K562 (cell line): ENCODE results near the gene TCF15. TPM values are rescaled to one million over a fixed set of nuclear protein-coding genes. Genes with fewer than 3 reads are reported as not detected.
A peak's percentile ranks its signal among the peaks of the same experiment; 100 is the strongest.

Experiments
- ATAC-seq: fragments of 200-7000 bp; cut with Tn5 transposase; 3 replicates; pipeline ENCODE4 v1.9.1; 2020; ENCODE audit warnings: moderate library complexity
- BruUV-seq: library from RNA; stranded (reverse); fragments of 400-500 nt; replicated peaks from 2 replicates; lab custom pipeline; 2021; lab: Mats Ljungman, UMichigan
- CTCF ChIA-PET: fragments of 300-600 bp; formaldehyde crosslinking; extraction: SDS; loops from one replicate; lab custom pipeline; 2021; ENCODE audit warnings: low intra/inter-chr PET ratio; lab: Yijun Ruan, JAX
- POLR2A ChIA-PET: fragments of 300-600, 350-650 bp; sonication (Branson Sonifier 250); formaldehyde crosslinking; extraction: SDS; loops from one replicate; lab custom pipeline; 2021; ENCODE audit warnings: antibody characterized with exemption, inconsistent platforms; lab: Yijun Ruan, JAX
- DNase-seq, 4 experiments: peaks; one replicate each; pipeline versions ENCODE4 v3.0.0 to v3.0.0-alpha.2; 2011 to 2018; ENCODE audit warnings: low spot score in 3 of 4, mixed read lengths in 3 of 4; ENCODE audit errors: extremely low read depth in 1 of 4
- FAIRE-seq: peaks from 2 replicates; lab custom pipeline; 2011; peaks lifted over from hg19 to GRCh38; lab: Jason Lieb, UNC
- H2AFZ ChIP-seq: 2 replicates; pipeline ENCODE4 v1.6.0; 2011; ENCODE audit warnings: low read depth, low read length, control low read depth, inconsistent platforms
- H3K27ac ChIP-seq: fragments of 200-600 bp; 3 replicates; pipeline ENCODE4 v1.8.0; 2011; ENCODE audit warnings: low read depth, mild to moderate bottlenecking, control low read depth, inconsistent platforms, low read length, moderate library complexity, mixed read lengths; ENCODE audit errors: extremely low read depth
- H3K27me3 ChIP-seq, 2 experiments: fragments of 300-600 bp in 1 of 2; 2 replicates in 1 of 2; 3 replicates in 1 of 2; pipeline versions ENCODE4 v1.6.0 to v1.8.0; 2011; ENCODE audit warnings: inconsistent platforms in 2 of 2, low read length in 2 of 2, mild to moderate bottlenecking in 1 of 2, mixed read lengths in 1 of 2, moderate library complexity in 1 of 2; ENCODE audit not compliant: control insufficient read depth in 2 of 2, insufficient read depth in 2 of 2
- H3K36me3 ChIP-seq: fragments of 300-600 bp; 3 replicates; pipeline ENCODE4 v1.8.0; 2011; ENCODE audit warnings: mild to moderate bottlenecking, low read length, inconsistent platforms; ENCODE audit not compliant: control insufficient read depth, insufficient read depth
- H3K4me1 ChIP-seq, 2 experiments: fragments of 200-600 bp in 1 of 2; replicated peaks in 1 of 2; 2 replicates in 1 of 2; 3 replicates in 1 of 2; pipeline versions ENCODE4 v1.5.1 to v1.8.0; 2011; ENCODE audit warnings: inconsistent platforms in 2 of 2, low read length in 2 of 2, mild to moderate bottlenecking in 1 of 2, mixed read lengths in 1 of 2, moderate library complexity in 1 of 2; ENCODE audit not compliant: control insufficient read depth in 2 of 2, insufficient read depth in 2 of 2
- H3K4me2 ChIP-seq: 2 replicates; pipeline ENCODE4 v1.6.1; 2011; ENCODE audit warnings: low read length, control low read depth, inconsistent platforms, mixed read lengths; ENCODE audit not compliant: insufficient read depth
- H3K4me3 ChIP-seq: fragments of 200-600 bp; sonication (generic), shearing (Covaris generic); 2 replicates; pipeline ENCODE4 v1.5.1; 2016; ENCODE audit warnings: control low read depth, inconsistent platforms
- H3K79me2 ChIP-seq: fragments of 200-600 bp; 3 replicates; pipeline ENCODE4 v1.8.0; 2011; ENCODE audit warnings: low read length, inconsistent platforms; ENCODE audit not compliant: control insufficient read depth, insufficient read depth
- H3K9ac ChIP-seq, 2 experiments: 2 replicates each; pipeline versions ENCODE4 v1.6.0 to v1.6.1; 2011; ENCODE audit warnings: low read depth in 2 of 2, low read length in 2 of 2, control low read depth in 1 of 2, inconsistent platforms in 1 of 2, mild to moderate bottlenecking in 1 of 2, mixed read lengths in 1 of 2; ENCODE audit not compliant: insufficient read depth in 1 of 2
- H3K9me1 ChIP-seq: one replicate; pipeline ENCODE4 v1.6.0; 2011; ENCODE audit warnings: inconsistent platforms, mild to moderate bottlenecking, low read length, moderate library complexity; ENCODE audit not compliant: control insufficient read depth, insufficient read depth
- H3K9me3 ChIP-seq: replicated peaks from 2 replicates; pipeline ENCODE4 v1.5.1; 2011; ENCODE audit warnings: low read depth, low read length, inconsistent platforms; ENCODE audit not compliant: control insufficient read depth, insufficient read depth
- H4K20me1 ChIP-seq: replicated peaks from 2 replicates; pipeline ENCODE4 v1.6.1; 2011; ENCODE audit warnings: low read length, inconsistent platforms, mixed read lengths; ENCODE audit not compliant: control insufficient read depth, insufficient read depth
- HNRNPH1 ChIP-seq: fragments of 200-400 bp; formaldehyde crosslinking; optimal IDR thresholded peaks from 2 replicates; pipeline ENCODE3; 2017; ENCODE audit warnings: low read depth, mild to moderate bottlenecking, low read length, moderate library complexity
- NFIC ChIP-seq: fragments of 450-650 bp; IDR thresholded peaks from 2 replicates; pipeline ENCODE4 v1.6.1; 2017; ENCODE audit warnings: mild to moderate bottlenecking, inconsistent platforms
- NFIX ChIP-seq: fragments of 250-450 bp; sonication (Bioruptor Pico); IDR thresholded peaks from 2 replicates; pipeline ENCODE4 v1.4.0; 2020; ENCODE audit warnings: low read depth, mild to moderate bottlenecking, moderate library complexity
- SIRT6 ChIP-seq: IDR thresholded peaks from one replicate; pipeline ENCODE4 v1.6.1; 2012; ENCODE audit warnings: low read depth, mild to moderate bottlenecking, control low read depth, inconsistent platforms, low read length, moderate library complexity
- STAG1 ChIP-seq: sonication (generic); formaldehyde crosslinking; IDR thresholded peaks from 2 replicates; pipeline ENCODE4 v1.5.0; 2020; ENCODE audit warnings: missing genetic modification reagents, borderline replicate concordance
- ZNF232 ChIP-seq: sonication (generic); formaldehyde crosslinking; IDR thresholded peaks from 2 replicates; pipeline ENCODE4 v1.8.0; 2022; ENCODE audit warnings: mild to moderate bottlenecking, missing genetic modification reagents
- WGBS: fragments of 100-300 bp; shearing (Covaris generic); methylation state at CpG from one replicate; pipeline ENCODE4 v1.1.6; 2016; ENCODE audit warnings: low coverage, mixed read lengths; ENCODE audit not compliant: insufficient coverage; ENCODE audit errors: missing lambda C conversion rate; 5-methylcytosine and 5-hydroxymethylcytosine counted together
- in situ Hi-C: fragments of 300-500 bp; cut with MboI; formaldehyde crosslinking; loops from 4 replicates; pipeline ENCODE4 v1.15.0; 2018; ENCODE audit warnings: inconsistent platforms, mixed read lengths
- intact Hi-C: fragments of 100-400 bp; cut with micrococcal nuclease; formaldehyde crosslinking; loops from 2 replicates; pipeline ENCODE4 v1.14.2; 2022
- polyA plus RNA-seq, 8 experiments: library from polyadenylated mRNA; depleted of rRNA in 4 of 8; stranded (reverse) in 5 of 8; unstranded in 3 of 8; fragments of >200 nt; fragmentation: Nextera tagmentation in 2 of 8; fragmentation: Illumina TruSeq in 1 of 8; extraction: Ambion mirVana in 2 of 8; extraction: Trizol in 1 of 8; gene quantifications; 2 replicates each; pipeline versions ENCODE4 v1.2.1 to v1.2.3, GENCODE V29; 2011 to 2014; ENCODE audit warnings: inconsistent platforms in 1 of 8, missing spikeins in 1 of 8
- total RNA-seq, 7 experiments: library from RNA; depleted of rRNA in 6 of 7; stranded (reverse); fragments of >200 nt in 6 of 7; fragmentation: Illumina TruSeq in 2 of 7; extraction: Trizol in 2 of 7; gene quantifications; 2 replicates each; pipeline versions ENCODE4 v1.2.1 to v1.2.3, GENCODE V29; 2011 to 2021; ENCODE audit warnings: low replicate concordance in 1 of 7

TCF15 gene
- total and polyA plus RNA-seq, 9 of the 15 experiments (the other 6 are each of a cell fraction or from before 2014, with no cell fraction given), result 0.04 to 5.0 (median 1.2) TPM

DNA sequence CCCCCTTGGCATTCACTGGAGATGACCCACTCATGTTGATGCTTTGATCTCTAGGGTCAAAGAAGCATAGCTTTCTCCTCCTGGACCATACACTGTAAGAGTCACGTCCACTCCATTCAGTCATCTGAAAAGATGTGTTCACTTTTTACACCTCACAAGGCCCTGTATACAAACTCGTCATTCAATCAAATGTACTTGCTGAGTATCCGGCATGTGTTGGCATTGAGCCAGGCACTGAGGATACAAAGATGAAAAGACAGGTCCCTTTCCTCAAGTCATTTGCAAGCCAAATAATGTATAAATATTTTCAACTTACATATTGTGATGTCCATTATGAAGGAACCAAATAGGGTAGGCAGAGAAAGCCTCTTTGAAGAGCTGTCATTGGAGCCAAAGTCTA lies 34.0 kb downstream of the TCF15 start:
- Histone ChIP-seq H3K27ac (no peak overlapping the region), H3K9ac (no peak overlapping the region), H3K9me1 (no peaks in the 10 kb centered on the region), H2AFZ (peak overlapping the region; percentile 100), H3K36me3 (no peaks in the 10 kb centered on the region), H3K27me3 (peaks cover 0 to 4% of the 10 kb centered on the region in 2 experiments; a peak in 1 of 5 replicates), H3K4me1 (peaks cover 5 to 16% of the 10 kb centered on the region in 2 experiments; a peak in 4 of 5 replicates), H4K20me1 (no peaks in the 10 kb centered on the region), H3K4me3 (no peak overlapping the region), H3K79me2 (no peaks in the 10 kb centered on the region), H3K4me2 (no peak overlapping the region), H3K9me3 (no peaks in the 10 kb centered on the region)
- ATAC-seq (no peak), DNase-seq (no peak), FAIRE-seq (no peak)
- BruUV-seq, result no TSS peak
- POLR2A ChIA-PET, result interaction anchor here (0.6 kb wide), 1 partner anchor 167 kb away, joined by 3 read pairs; no protein-coding TSS in a partner anchor
- in situ Hi-C loops, result no loop called here
- 52% methylated on average over 3 of the region's 3 CpGs for WGBS
- CTCF ChIA-PET, result no interaction called here
- TF ChIP-seq NFIC (peak; percentile 89), HNRNPH1 (no peak), STAG1 (CRISPR knock-in tag) (no peak), NFIX (CRISPR knock-in tag) (peak; percentile 56)
- intact Hi-C loops, result no loop called here

DNA sequence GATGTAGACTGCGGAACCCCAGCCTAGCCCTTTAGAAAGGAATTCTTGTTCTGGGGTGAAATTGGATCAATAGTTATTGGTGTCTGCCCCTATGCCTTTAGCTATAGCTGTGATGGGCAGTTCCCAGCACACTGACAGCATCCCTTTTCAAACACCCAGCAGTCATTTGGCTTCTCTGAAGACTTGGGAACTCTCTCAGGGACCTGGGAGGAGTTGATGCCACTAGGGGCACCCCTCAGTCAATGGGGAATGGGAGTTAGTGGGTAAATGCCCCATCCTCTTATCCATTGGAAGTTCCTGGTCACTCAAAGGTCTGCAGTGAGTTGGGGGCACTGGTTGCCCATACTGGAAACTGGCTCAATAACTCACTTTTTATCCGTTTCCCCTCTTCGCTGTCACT lies 34.9 kb downstream of the TCF15 start:
- no peak for DNase-seq
- FAIRE-seq, result no peak
- no peaks in the 10 kb centered on the region for H3K9me1 ChIP-seq
- H3K36me3 ChIP-seq, result no peaks in the 10 kb centered on the region
- no peak overlapping the region for H3K9ac ChIP-seq
- intact Hi-C loops, result no loop called here
- in situ Hi-C loops, result no loop called here
- POLR2A ChIA-PET, result interaction anchor here (0.6 kb wide), 2 partner anchors 30 to 65 kb away, joined by 3 to 4 read pairs; no protein-coding TSS in a partner anchor
- no peak overlapping the region for H3K4me3 ChIP-seq
- no peak overlapping the region for H2AFZ ChIP-seq
- WGBS, result 73% methylated on average over 3 of the region's 3 CpGs
- CTCF ChIA-PET, result no interaction called here
- ATAC-seq, result no peak
- BruUV-seq, result no TSS peak
- H4K20me1 ChIP-seq, result no peaks in the 10 kb centered on the region
- H3K4me2 ChIP-seq, result no peak overlapping the region
- no peak overlapping the region for H3K27ac ChIP-seq
- TF ChIP-seq SIRT6 (no peak), ZNF232 (no peak)
- TF ChIP-seq, all 486 proteins: peak for 0
- Histone ChIP-seq H3K27me3 (peaks cover 0 to 4% of the 10 kb centered on the region in 2 experiments; a peak in 1 of 5 replicates), H3K9me3 (no peaks in the 10 kb centered on the region), H3K79me2 (no peaks in the 10 kb centered on the region), H3K4me1 (peaks cover 5 to 16% of the 10 kb centered on the region in 2 experiments; a peak in 4 of 5 replicates)
